ENCODE results near the gene DERL3.

GRCh38 chr22:23801886-23802377, 36.9 kb downstream of the DERL3 start:
- TF ChIP-seq CTCF (IDR thresholded peaks at IDR 0.05) = no peak
- no peak for TF ChIP-seq POLR2A (IDR thresholded peaks at IDR 0.05)

All from gastroesophageal sphincter (tissue), 3 donors.